GM21528 (cell line): ENCODE results near the gene ACKR2.
"Not testable (repeated sequence)": the region's sequence is repeated elsewhere in the genome, so short reads cannot be mapped to it uniquely, and the experiment has no call there.

Source experiments
- ATAC-seq: cut with Tn5 transposase; IDR thresholded peaks from one replicate; pipeline ENCODE4 v1.9.1; 2021; ENCODE audit warnings: mild to moderate bottlenecking, moderate library complexity; ENCODE audit not compliant: unreplicated experiment, low FRiP score

ACKR2 gene

GRCh38 chr3:42883251-42883930 lies 74.1 kb downstream of the ACKR2 start:
- not testable (repeated sequence) for ATAC-seq

GRCh38 chr3:42884324-42884723 lies 75.1 kb downstream of the ACKR2 start:
- no peak for ATAC-seq

- no peak for ATAC-seq
These were observed 77.1 kb downstream of the ACKR2 start for GRCh38 chr3:42886294-42886822.

- ATAC-seq: no peak
These were observed 77.8 kb downstream of the ACKR2 start for GRCh38 chr3:42887084-42887483.

- no peak for ATAC-seq
These were observed 81.8 kb downstream of the ACKR2 start for GRCh38 chr3:42891042-42891441.

- ATAC-seq: no peak
These were observed 82.9 kb downstream of the ACKR2 start for GRCh38 chr3:42892169-42892568.

GRCh38 chr3:42892807-42893206 lies 83.6 kb downstream of the ACKR2 start:
- no peak for ATAC-seq

- no peak for ATAC-seq
These were observed 85.7 kb downstream of the ACKR2 start for GRCh38 chr3:42894698-42895579.

- ATAC-seq: no peak
These were observed 86.3 kb downstream of the ACKR2 start for GRCh38 chr3:42895580-42895868.

GRCh38 chr3:42898896-42899675 lies 89.8 kb downstream of the ACKR2 start:
- no peak for ATAC-seq

- ATAC-seq: no peak
These were observed 91.2 kb downstream of the ACKR2 start for GRCh38 chr3:42900226-42901072.

GRCh38 chr3:42901073-42901415 lies 91.8 kb downstream of the ACKR2 start:
- no peak for ATAC-seq

GRCh38 chr3:42902257-42902656 lies 93.0 kb downstream of the ACKR2 start:
- no peak for ATAC-seq

GRCh38 chr3:42904076-42904475 lies 94.8 kb downstream of the ACKR2 start:
- ATAC-seq: no peak

GRCh38 chr3:42905740-42906069 lies 96.5 kb downstream of the ACKR2 start:
- ATAC-seq: no peak

GRCh38 chr3:42906070-42906847 lies 97.0 kb downstream of the ACKR2 start, which contains the start of gene ZNF662:
Gene ZNF662, plus strand, starts transcription at chr3:42906142. Its CDS starts 1,973 bp downstream, at chr3:42908115.
- no peak for ATAC-seq

- no peak for ATAC-seq
These were observed 97.6 kb downstream of the ACKR2 start for GRCh38 chr3:42906848-42907183.

GRCh38 chr3:42908675-42909074 lies 99.4 kb downstream of the ACKR2 start:
- ATAC-seq: no peak

GRCh38 chr3:42911551-42911950 lies 102.3 kb downstream of the ACKR2 start:
- ATAC-seq: no peak
